D341Med (cell line): ENCODE measurements around the gene BAZ2A.

Source experiments
- DNase-seq: peaks from one replicate; pipeline ENCODE4 v3.0.0; 2012; ENCODE audit warnings: low spot score

Gene BAZ2A

DNA sequence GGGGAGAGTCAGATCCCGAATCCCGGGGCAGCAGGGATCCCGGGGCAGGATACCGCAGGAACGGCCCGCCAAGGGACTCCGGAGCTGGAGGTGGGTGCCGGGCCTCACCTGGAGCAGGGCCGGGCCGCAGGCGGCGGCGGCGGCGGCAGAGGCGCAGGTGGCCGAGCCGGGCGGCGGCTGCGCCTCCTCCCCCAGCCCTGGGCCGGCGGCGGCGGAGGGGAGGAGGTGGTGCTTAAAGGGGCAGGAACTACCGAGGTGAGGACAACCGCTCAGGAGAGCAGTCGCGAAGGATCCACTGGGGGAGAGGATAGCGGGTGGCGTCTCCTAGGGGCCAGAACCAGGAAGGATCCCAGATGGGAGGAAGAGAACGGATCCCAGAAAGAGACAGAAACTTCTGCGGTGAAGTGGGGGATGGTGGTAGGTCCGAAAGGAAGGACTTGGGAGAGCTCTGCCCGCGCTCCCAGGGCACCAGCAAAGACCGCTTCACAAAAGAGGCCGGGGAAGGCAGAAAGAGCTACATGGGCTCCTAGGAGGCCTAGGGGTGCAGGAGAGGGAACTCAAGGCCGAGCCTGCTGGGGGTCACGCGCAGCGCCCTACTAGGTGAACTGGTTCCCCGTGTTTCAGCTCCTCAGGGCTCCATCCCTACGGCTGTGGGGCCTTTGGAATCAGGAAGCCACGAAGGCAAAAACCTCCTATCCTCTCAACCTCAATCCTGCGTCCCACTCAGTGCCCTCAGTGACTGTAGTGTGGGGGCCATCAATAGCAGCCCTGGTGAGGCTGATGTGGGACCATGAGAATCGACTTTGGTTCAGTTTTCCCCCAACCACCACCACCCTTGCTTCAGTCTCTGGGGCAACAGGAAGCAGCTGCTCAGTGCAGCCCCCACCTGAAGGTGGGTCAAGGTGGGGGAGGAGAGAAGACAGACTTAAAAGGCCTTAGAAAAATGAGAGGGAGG lies 5.0 kb upstream of the BAZ2A start:
- peak; percentile 83 for DNase-seq

DNA sequence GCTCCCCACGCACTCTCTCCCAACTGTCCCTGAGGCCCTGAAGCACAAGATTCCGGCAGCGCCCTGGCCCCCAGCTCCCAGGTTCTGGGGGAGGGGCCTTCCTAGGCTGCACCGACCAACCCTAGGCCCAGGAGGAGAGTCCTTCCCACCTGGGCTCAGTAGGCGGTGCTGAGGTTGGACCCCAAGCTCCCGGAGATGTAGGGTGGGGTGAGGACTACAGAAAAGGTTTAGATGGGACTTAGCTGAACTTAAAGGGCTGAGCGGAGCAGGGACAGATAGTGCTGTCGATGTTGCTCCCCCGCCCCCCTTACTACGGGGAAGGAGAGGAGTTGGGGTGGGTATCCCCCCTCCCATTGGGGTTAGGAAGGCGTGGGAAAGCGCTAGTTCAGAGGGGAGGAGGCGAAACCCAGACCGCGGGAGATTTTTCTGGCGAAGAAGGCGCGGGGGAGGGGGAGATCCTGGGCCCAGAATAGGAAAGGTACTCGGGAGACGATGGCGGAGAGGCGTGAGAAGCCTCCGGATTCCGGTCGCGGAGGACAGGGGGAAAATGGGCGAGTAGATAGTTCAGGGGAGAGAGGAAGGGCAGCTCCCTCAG lies 4.2 kb upstream of the BAZ2A start:
- peak; percentile 48 for DNase-seq

DNA sequence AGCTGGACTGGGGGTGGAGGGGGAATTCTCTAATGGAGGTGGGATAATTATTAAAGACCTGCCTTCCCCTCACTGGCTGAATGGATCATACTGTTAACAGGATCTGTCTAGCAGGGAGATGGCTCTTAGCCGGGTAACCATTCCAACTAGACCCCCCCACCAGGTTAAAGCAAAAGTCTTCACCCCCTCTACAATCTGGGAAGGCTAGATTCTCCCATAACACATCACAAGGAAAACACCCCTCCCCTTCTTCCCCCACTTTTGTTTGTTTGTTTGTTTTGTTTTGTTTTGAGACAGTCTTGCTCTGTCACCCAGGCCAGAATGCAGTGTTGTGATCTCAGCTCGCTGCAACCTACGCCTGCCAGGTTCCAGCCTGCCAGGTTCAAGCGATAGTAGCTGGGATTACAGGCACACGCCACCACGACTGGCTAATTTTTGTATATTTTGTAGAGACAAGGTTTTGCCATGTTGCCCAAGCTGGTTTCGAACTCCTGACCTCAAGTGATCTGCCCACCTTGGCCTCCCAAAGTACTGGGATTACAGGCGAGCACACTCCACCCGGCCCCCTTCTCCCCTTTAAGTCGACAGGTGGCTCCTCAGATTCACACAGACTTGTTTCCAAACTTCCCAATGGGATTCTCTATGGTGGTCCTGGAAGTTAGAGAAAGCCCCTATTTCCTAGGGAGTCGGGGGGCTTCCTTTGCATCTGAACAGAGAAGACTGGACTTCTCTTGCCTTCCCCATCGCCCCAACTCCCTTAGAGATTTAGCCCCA lies 3.5 kb upstream of the BAZ2A start:
- DNase-seq, result no peak

DNA sequence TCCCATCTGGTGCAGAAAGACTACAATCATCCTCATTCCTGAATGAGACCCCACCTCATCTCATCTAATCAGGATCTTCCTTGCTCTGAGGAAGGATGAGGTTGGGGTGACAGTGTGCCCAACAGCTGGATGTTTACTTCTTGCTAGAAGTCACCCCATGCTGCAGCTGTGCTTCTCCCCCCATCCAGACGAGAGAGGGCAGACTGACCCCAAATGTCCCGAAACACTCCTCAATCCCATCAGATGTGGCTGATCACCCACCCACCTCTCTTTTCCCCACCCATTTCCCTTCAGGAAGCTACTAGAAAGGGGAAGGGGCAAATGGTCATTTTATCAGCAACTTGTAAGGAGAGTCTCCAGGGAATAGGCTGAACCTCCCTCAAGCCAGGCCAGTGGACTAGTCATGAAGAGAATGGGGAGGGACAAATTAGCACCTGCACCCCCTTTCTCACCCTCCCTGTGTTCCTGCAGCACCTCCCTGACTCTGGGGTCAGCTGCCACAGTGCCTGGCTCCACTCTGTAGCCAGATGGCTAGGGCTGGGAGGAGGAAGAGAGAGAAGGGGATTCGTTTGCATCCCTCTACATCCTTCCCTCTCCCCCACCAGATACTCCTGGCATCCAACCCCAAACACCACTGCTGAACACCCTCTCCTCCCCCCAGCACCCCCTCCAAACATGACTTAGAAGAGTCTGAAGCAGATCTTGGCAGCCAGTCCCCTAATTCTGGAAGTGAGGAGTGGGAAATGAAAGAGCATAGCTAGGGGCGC lies 2.8 kb upstream of the BAZ2A start:
- no peak for DNase-seq

DNA sequence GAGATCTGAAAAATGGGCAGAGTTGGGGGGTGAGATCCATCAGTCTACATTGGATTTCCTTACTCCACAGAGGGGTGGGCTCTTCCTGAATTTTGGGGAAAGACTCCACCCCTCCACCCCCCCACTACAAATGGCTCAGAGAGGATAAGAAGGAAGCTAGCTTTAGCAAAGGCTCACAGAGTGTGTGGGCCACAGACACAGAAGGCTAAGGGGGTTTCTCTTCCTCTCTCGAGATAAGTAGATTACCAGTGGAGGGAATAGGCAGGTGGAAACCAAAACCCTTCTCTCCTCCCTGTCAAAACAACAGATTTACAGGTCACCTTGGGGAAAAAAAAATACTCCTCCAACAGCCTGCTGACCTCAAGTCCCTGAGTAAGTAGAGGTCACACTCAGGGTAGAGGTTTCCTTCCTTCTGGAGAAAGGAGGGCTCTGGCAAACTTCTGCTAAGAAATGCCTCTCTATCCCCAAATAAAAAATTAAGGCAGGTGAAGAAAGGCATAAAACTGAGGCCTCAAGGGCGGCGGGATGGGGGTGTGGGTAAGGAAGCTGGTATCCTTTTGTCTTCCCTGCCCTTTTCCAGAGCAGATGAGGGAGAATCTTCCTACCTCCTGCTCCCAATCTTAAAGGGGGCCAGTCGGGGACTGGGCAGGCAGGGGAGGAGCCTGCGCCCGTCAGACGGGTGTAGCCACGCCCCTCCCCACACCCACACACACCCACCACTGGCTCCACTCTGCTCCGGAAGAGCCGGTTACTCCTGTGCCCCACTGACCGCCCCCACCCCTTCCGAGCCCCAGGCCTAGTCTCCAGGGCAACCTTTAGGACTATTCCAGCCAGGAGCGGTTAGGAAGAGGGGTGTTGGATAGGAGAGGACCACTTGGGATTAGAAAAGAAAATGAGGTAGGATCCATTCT lies 1.9 kb upstream of the BAZ2A start:
- peak; percentile 76 for DNase-seq

DNA sequence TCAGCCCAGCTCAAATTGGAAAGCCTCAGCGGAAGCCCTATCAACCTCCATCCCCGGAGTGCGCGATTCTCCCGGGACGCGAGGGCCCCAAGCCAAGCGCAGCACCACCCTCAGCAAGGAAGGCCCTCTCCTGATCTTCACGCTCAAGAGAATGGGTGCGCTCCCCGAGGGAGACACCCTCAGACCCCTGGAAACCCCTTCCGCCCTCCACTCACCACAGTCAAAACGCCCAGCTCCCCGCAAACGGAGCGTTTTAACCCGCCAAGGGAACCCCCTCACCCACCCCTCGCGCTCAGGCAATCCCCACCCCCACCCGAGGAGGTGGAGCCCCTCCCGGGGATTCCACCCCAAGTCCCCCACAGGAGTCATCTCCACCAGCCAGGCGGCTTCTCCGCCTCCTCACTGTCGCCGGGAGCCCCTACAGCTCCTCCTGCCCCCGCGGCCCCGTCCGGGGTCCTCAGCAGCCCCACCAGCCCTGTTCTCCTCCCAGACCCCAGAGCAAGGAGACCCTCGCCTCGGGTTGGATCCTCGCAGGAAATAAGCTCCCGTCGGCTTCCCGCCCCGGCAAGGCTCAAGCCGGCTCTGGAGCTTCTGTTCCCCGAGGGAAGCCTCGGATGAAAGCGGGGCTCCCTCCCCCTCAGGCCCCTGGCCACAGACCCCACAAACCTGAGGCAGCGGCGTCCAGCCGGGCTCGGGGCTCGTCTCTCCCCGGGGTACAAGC lies 507 bp downstream of the BAZ2A start:
- peak; percentile 57 for DNase-seq

DNA sequence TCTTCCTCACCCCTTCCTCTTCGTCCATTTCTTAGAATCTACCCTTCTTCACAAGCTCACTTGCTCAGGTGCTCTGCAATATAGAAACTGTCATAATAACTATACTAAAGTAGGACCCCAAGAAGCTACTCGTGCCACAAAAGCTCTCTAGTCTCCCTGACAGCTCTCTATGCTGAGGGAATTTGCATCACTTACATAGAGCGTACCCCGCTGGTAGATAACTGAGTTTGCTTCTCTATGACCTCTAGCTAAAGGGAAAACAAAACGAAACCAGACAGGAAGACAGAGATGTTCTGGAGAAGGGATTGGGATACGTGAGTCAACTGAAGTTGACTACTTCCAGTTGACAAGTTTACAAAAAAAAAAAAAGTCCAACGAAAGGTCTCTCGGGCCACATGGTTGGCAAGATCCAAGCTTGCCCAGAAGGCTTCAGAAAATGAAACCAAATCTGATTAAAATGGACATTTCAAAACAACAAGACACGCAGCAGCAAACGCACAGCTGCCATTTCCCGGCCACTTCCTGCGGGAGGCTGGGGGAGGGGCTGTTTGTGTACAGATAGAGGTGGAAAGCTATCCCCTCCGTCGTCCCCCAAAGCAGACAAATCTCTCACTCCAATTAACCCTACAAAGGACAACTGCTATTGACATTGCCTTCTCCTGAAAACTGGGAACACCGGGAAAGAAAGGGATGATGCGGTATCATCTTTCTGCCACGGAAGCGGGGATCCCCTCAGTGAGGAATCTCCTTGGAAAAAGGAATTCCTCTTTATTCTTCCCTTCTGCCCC lies 1.3 kb downstream of the BAZ2A start:
- peak; percentile 61 for DNase-seq

DNA sequence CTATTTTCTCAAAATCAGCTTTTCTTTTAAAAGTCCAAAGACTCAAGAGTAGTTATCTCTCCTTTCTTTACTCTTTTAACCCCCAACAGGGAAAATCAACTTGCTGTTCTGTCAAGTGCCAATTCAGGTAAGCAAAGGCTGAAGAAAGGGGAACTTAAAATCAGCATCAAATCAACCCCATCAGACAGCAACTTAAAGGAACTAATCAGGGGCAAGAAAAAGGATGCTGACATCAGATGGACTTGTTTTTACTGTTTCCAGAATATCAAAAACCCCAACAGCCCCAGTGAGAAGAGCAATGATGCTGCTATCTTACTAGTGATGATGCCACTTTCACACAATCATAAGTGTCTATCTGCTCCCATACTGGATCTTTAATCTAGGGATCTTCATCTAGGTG lies 3.4 kb downstream of the BAZ2A start:
- no peak for DNase-seq

DNA sequence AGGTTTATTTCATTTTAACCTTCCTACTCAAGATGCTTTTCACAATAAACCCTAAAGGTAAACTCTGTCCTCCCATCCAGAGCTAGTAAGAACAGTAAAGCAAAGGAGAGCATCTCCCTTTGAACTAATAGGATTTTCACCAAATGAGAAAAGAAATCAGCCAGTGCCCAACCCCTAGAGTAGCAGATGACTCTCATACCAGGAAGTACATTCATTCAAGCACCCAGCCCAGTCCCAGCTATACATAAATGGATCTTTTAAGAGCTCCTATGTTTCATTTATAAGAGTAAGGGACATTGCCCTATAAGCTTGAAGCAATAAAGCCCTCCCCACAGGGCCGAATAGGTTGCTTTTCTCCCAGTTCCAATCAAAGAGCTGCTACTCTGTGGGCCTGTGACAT lies 7.6 kb downstream of the BAZ2A start:
- no peak for DNase-seq

DNA sequence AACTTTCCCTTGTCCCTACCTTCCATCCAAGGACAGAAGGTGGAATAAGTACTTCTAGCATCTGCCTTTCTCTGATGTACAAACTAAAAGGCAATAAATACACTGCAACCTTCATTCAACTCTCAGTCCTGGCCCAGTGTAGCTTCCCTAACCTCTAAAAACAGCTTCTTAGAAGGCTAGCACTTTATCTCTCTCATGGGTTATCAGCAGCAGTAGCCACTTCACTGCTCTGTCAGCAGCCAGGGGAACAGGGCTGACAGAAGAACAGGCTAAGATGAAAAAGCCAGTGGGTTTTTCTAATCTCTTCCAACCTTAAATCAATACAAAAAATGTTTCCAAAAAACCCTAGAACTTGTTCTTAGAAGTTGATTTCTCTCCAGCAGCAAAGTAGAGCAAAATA lies 13.2 kb downstream of the BAZ2A start:
- no peak for DNase-seq

DNA sequence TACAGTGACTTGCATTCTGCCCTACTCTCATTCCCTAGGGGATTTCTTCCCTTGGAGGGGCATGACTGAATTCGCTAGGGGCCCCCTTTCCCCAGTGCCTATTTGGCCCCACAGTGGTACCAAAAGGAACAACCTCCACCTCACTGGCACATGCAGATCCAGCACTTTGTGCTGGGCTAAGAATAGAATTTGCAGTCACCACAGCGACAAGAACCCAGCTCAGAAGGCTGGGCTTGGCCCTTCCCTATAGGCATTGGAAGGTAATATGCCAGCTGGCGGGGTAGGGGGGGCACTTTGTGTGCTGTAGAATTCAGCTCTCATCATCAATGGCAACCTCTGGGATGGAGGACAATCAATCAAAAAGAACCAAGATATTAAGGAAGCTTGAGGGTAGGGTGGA lies 13.9 kb downstream of the BAZ2A start:
- DNase-seq, result no peak

DNA sequence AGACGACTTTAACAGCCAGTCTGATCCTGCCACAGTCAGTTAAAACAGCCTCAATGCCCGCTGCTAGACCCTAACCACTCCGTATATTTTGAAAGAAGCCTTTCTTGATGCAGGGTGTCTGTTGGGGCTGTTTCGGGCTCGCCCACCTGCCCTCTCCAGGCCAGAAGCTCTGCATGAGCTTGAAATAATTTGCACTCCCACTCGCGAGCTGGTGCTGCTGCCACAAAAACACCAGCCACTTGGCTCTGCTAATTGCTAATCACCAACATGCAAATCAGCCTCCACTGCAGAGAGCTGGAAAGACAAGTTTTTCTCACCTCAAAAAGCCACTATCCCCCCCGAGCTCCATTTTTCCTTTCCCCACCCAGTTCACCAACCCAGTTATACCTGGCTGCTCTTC lies 15.5 kb downstream of the BAZ2A start:
- DNase-seq, result no peak

DNA sequence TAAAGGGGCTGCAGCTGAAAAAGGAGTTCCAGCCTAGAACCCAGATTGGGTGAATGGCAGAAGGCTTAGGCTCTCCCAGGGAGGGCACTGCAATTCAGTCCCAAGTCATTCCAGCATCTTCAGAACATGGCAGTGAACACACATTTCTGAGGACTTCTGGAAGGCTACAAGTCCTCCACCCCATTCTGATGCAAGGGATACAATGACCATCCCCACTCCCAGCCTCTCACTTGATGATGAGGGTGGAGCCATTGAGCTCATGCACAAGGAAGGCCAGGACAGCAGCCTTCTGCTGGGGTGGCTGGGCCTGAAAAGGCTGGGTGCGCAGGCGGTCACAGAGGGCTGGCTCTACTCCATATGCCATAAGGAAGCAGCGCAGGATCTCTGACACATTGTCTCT lies 25.8 kb downstream of the BAZ2A start:
- no peak for DNase-seq

DNA sequence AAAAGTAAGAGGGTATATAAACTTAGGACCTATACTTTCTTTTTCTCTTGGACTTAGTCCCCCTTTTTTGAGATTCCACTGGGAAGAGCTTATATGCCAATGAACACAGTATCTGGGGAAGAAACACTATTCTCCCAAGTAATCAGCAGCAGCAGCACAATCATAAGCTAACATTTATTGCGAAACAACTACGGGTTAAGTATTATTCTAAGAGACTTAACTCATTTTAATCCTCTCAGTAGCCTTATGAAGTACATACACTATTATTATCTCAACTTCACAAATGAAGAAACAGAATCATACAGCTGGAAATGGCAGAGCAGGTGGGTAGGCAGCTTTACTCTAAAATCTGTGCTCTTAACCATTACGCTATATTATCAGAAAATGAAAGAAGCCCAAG lies 27.9 kb downstream of the BAZ2A start:
- DNase-seq, result no peak

DNA sequence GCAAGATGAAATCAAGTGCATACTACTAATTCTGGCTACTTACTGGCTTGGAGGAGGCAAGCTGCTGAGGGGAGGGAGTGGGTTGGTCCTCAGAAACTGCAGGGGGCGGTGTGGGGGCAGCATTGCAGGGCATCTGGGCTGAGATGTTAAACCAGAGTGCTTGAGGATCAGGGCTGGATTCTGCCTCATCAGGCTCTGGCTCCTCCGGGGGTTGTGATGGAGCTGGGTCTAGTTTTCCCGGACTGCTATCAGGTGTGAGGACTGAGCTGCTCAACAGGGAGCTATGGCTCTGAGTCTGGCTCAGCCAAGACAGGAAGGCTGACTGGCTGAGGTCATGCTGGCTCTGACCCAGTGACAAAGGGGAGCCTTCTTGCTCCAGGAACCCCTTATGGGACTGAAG lies 28.6 kb downstream of the BAZ2A start:
- peak; percentile 70 for DNase-seq

DNA sequence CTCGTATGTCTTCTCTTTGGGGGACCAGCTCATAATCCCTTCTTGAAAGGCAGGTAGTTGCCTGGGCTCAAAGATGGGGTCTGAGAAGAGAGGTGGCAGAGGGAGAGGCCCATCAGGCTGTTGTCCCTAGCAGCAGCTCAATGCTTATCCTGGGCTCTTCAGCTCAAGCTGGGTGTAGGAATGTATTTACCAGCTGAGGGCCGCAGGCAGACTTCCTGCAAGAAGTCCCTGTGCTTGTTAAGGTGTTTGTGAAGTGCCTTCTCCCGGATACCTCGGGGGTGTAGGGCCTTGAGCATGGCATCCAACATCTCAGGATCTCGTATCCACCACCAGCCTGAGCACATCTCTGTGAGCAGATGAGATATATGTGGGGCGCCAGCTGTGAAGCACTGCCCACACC lies 29.4 kb downstream of the BAZ2A start:
- DNase-seq, result no peak

DNA sequence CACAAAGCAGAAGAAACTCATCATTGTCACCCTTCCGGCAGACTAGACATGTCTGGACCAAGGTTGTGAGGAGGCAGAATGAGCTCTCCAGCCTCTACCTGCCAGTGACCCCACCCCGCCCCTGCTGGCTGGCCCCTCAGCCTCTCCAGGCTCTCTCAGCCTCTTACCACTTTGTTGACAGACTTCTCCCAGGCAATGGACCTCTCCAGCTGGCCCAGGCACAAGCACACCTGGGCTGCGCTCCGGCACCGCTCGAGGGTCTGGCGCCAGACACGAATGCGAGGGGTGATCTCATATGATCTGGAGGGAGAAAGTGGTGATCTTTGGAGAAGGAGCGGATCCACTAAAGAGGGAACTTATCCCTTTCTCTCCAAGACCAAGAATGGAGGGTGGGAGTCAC lies 30.3 kb downstream of the BAZ2A start:
- no peak for DNase-seq

DNA sequence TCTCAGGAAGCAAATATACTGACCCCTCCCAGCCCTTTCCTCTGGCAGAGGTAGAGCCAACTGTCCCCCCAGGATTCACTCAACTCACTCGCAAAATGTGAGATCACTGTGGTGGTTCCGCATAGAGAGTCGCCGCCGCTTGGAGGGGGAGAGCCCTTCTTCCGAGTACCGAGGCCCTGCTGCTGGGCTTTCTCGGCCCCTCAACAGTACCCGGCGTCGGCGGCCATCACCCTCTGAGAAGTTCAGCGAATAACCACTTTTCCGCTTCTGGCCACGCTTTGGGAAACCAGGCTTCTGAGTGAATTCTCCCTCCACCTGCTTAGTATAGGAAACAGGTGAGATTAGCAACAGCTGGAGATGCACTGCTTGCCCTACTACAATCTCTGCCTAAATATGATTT lies 31.1 kb downstream of the BAZ2A start:
- no peak for DNase-seq

DNA sequence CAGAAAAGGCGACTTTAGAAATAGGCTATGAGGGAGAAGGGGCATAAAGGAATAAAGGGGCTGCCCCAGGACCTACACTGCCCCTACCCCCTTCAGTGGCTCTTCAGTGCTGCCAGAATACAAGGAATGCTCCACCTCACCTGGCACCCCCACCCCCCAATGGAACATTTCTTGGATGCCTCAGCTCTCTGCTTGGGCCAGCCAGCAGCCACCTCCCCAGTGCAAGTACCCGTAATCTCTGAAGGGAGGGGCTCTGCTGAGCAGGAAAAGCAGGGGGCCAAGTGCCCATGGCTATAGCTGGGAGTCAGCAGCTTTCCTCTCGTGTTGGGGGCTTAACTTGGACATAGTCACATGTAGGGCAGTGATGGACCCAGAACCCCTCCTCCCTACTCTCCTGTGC lies 33.3 kb downstream of the BAZ2A start:
- no peak for DNase-seq
